ENCODE results near the gene BCL2L1.

BCL2L1 gene

GRCh38 chr20:31723319-31724078 lies 831 bp upstream of the BCL2L1 start:
- peak; percentile 100 for DNase-seq (ENCODE audit: low spot score)

DNA sequence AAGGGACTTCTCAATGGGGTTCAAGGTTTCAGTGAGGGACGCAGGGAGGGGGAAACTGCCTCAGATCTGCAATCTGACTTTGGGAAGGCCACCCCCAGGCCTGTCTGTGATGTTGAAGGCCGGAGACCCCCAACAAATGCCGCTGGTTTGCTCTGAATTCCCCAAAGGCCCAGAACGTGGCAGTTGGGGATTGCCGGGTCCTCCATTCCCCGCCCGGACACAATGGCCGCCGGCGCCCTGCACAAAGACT lies 326 bp upstream of the BCL2L1 start:
- no peak for DNase-seq (ENCODE audit: low spot score)

- DNase-seq (ENCODE audit: low spot score): no peak
Observed at GRCh38 chr20:31721408-31722256, 1.0 kb downstream of the BCL2L1 start.

DNA sequence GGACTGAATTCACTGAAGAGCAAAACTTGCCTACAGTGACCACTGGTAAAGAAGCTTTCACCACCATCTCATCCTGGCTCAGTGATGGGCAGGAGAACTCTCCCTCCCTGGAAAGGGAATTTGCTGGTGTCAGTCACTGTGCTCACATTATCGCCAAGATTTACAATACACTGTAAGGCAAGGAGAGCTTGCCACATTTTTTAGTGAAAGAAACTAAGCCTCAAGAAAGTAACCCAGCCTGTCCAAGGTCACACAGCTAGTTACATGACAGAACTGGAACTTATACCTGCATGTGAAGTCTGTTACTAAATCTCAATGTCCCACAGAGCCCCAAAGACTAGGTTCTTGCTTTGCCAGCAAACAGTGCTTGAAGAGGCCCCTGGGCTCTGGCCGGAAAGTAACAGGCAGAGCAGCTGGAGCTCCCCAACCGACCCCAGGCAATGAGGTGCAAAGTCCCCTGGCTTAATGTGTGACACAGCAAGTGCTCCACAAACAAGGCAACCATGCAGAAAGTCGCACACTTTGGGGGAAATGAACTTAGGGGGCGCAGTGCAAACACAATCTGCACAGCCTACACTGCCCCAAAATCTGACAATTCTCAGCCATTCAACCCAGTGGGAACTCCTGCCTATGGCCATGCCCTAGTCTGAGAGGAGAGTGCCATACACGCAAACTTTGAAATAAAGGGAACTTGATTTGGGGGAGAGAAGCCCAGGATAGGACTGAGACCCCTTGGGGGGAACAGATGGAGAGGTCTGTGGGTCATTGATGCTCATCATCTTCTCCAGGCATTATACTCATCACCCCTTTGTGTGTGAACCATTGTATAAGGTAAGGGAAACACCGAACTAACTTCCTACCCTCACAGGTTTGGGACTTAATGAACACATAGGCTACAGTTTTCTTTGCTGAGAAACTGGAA lies 1.9 kb downstream of the BCL2L1 start:
- DNase-seq (ENCODE audit: low spot score): no peak

GRCh38 chr20:31719644-31720485 lies 2.8 kb downstream of the BCL2L1 start:
- no peak for DNase-seq (ENCODE audit: low spot score)

DNA sequence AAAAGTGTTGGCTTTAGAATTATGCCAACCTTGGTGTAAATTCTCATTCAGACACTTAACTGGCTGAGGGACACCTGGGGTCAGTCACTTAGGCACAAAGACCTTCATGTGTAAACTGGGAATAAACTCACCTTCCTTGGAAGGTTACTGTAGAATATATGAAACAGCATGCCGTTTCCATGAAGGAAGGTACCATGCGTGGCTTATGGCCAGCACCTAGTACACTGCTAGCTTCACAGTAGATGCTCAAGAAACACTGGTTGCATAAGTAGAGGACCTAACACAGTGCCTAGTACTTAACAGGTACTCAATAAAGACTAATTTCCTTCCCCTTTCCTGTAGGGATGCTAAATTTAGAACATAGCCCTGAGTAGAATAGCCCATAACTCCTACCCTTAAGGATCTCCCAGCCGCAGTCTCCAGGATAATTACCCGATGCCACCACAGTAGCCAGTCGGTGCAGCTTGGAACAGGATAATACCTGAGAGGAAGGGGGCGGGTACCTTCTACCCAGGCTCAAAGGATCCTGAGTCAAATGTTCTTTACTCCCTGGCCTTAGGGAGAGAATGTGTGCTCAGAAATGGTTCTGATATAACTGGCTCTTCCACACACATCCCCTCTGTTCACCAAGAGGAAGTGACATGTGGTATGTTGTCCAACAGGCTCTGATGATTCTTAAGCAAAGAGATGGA lies 3.6 kb downstream of the BCL2L1 start:
- no peak for DNase-seq (ENCODE audit: low spot score)

GRCh38 chr20:31717478-31718201 lies 5.0 kb downstream of the BCL2L1 start:
- no peak for DNase-seq (ENCODE audit: low spot score)

DNA sequence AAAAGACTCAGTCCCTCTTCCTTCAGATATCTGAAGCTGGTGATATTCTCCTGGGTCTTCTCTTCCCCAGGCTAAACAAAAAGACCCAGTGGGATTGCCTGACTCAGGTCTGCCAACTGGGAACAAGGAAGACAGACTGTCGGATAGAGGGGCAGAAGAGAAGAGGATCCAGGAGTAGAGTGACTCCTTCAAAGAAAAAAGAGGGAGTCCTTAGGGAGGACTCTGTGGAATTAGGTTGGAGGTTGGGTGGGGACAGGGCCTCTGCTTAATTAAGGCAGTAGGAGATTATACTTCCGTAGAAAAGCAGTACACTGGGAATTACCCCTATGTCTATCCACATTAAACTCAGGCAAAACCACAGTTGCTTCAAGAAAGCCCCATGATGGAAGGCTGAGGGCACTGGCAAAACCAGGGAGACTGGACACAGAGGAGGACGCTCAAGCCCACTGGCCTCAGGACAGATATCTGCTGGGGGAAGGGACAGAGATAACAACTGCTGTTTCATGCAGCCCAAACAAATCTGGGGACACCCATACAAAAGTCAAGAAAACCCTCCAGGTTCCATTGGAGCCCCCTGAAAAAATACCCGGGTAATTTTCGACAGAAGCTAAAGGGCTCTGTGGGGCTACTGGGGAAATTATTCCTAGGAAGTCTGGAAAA lies 5.7 kb downstream of the BCL2L1 start:
- DNase-seq (ENCODE audit: low spot score): no peak

GRCh38 chr20:31716351-31716750 lies 6.3 kb downstream of the BCL2L1 start:
- DNase-seq (ENCODE audit: low spot score): no peak

DNA sequence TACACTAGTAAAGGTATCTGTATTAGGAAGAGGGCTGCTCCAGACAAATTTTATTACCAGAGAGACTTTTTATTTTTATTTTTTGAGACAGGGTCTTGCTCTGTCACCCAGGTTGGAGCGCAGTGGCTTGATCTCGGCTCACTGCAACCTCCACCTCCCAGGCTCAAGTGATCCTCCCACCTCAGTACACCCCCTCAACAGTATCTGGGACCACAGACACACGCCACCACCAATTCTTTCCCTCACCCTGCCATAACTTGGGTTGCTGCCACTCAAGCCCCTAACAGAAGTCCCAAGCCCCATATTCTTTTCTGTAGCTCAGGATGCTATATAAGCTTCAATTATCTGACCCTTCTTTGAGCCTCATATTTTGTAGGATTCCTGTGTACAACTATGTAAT lies 6.9 kb downstream of the BCL2L1 start:
- no peak for DNase-seq (ENCODE audit: low spot score)

- DNase-seq (ENCODE audit: low spot score): no peak
Observed at GRCh38 chr20:31713312-31714273, 9.1 kb downstream of the BCL2L1 start.

DNA sequence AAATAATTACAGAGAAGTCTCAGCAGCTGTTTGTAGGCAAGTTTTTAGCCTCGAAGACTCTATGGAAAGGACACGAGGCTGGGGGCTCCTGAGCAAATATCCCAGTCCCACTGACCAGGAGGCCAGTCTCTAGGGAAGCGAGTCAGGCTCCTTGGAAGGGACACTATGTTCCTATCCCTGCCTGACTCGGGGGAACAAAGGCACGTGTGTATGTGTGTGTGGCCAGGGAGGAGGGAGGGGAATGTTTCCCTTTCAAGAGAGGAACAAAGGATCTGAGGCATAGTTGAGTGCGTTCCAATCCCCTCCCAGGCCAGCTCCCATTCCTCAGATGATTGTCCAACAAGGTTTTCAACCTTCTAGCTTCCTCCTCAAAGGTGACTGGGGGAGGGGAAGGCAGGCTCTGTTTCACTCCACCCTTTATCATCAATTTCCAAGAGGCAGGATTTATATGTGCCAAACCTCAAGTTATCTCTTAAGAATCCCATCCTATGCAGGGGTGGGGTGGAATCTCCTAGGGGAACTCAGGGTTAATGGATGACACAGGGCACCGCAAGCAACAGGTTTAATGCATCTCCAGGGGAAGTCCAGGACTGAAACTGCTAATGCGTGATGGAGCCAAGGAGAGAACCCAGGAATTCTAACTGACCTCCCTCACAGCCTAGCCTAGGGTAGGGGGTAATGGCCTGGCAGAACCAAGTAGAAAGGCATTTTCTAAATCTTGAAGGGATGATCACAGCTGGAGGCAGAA lies 9.9 kb downstream of the BCL2L1 start:
- DNase-seq (ENCODE audit: low spot score): peak; percentile 78

DNA sequence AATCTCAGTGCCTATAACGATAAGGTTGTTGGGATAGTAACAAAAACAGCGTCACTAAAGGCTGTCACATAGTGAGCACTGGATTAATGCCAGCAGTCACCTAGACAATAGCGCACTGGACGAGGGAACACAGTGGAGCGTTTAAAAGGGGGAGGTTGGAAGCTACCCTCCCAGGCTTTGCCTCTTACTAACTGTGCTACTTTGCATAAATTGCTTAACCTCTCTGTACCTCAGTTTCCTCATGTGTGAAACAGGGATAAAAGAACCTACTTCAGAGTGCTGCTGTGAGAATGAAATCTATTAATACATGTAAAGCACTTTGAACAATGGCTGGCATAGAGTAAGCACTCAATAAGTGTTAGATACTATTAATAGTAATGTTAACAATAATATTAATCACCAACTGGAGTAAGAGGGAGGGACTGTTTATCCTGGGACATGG lies 10.5 kb downstream of the BCL2L1 start:
- DNase-seq (ENCODE audit: low spot score): no peak

GRCh38 chr20:31711179-31712111 lies 11.2 kb downstream of the BCL2L1 start:
- DNase-seq (ENCODE audit: low spot score): no peak

DNA sequence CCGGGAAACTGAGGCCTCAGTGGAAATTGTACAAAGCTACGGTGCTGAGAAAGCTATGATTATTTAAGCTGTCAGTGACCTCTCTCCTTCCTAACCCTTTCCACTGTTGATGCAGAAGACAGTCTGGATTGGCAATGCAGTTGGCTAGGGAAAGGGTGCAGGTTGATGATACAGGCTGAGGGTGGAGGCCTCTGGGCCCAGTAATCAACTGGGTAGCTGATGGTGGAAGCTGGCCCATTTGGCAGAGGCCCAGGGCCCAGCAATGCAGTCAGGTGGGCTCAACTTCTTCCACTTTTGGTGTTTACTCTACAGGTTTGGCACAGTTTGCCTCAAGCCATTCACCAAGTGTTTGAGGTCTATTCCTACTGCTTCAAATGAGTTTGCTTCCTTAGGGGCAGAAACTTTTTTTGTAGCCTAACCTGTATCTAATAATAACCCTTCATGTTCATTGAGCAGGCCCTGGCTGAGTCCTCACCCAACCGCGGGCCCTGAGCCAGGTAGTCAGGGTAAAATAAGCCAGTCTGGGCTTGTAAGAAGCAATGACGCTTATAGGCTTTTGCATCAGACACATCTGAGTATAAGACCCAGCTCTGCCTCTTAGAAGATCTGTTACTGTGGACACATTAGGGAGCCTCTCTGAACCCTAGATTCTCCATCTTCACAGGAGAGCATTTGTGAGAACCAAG lies 12.1 kb downstream of the BCL2L1 start:
- no peak for DNase-seq (ENCODE audit: low spot score)

DNA sequence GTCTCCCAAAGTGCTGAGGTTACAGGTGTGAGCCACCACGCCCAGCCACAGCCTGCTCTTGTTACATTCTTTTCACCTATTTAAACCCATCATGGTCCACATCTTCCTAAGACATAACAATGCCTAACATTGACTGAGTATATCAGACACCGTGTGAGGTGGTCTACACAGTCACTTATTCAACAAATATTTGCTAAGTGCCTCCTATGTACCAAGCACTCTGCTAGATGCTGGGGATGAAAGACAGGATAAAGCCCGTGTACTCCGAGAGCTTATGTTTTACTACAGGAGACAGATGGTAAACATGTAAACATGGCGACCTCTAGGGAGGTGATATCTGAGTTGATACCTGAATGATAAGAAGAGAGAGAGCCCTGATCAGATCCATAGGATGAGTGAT lies 12.7 kb downstream of the BCL2L1 start:
- no peak for DNase-seq (ENCODE audit: low spot score)
